ENCODE data around the gene OGDHL.

The OGDHL gene

DNA sequence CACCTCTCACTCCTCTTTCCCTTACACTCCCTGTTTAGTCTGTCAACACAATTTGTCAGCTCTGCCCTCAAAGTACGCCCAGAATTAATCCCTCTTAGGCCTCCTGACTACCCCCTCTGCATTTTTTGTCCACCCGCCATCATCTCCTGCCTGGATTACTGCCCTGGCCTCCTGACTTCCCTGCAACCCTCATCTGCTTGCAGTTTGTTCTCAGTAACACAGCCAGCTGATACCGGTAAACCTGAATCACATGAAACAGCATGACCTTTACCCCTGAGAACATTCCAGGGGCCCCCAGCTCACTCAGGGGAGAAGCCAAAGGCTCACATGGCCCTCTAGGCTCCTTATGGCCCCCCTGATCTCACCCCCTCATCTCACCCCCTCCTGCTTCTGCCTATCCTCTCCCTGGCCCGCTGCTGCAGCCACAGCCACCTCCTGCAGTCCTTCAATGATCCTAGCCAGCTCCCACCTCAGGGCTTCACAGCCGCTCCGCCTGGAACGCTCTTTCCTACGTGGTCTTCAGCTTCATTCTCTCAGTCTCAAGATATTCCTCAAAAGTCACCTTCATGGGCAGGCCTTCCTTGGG lies 73.8 kb downstream of the OGDHL start:
- no peak for DNase-seq

DNA sequence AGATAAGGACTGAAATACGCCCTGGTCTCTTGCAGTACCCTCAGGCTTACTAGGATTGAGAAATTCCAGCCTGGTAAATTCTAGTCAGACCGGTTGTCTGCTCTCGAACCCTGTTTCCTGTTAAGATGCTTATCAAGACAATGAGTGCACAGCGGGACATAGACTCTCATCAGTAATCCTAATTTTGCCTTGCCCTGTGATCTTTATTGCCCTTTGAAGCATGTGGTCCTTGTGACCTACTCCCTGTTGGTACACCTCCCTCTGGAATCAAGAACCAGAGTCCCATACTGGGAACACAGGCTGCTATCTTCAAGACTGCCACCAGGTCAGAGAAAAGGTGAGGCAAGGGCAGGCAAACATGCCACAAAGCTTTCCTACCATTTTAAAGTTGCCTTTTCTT lies 75.5 kb downstream of the OGDHL start:
- no peak for DNase-seq

Measured in CD4-positive, alpha-beta T cell treated with Interleukin-4 for 4 hours (primary cell).